ENCODE data around the gene NEURL1. TPM values are rescaled to one million over a fixed set of nuclear protein-coding genes. Genes with fewer than 3 reads are reported as not detected.
"Not testable (repeated sequence)": the region's sequence is repeated elsewhere in the genome, so short reads cannot be mapped to it uniquely, and the experiment has no call there.

NEURL1 gene
- total RNA-seq, 6 experiments from 2014 or later = 0.06 to 0.46 (median 0.27) TPM

DNA sequence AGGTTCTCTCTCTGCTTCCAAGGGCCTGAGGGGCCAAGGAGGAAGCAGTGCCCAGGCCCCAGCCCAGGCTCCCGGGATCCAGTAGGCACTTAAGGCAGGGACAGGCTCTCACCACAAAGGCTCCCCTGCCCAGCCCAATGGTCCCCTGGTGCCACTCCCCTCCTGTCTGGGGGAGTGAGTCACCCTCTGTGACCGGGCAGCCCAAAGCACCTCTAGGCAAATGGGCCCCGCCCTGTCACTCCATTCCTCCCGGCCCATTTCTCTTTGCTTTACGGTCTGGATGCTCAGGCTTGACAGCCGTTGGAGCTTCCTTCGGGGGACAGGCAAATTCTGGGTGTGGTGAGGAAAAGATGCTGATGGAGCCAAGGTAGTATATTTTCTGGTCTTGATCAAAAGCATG is 14.4 kb upstream of the NEURL1 start, which contains the start of gene CALHM3:
TSS of gene CALHM3 (minus strand) at position 106 of the 400 bp plus-strand sequence. CDS start 208 bp downstream, outside the sequence.
- Mint-ChIP-seq H3K27me3 (ENCODE audit: insufficient read depth) (peaks cover 3% of the 10 kb centered on the region), H3K4me3 (no peak within 1 kb of the TSS; the same call in 1 of the 2 replicates), H3K27ac (0 out of 2 replicates have a peak within 1 kb of the TSS, but pooled peaks have one; percentile 8), H3K9me3 (no peaks in the 10 kb centered on the region), H3K4me1 (ENCODE audit: low read depth) (peaks cover 34% of the 10 kb centered on the region), H3K36me3 (ENCODE audit: low read depth) (no peaks in the 10 kb centered on the region)
- TF ChIP-seq, protein P1, sequence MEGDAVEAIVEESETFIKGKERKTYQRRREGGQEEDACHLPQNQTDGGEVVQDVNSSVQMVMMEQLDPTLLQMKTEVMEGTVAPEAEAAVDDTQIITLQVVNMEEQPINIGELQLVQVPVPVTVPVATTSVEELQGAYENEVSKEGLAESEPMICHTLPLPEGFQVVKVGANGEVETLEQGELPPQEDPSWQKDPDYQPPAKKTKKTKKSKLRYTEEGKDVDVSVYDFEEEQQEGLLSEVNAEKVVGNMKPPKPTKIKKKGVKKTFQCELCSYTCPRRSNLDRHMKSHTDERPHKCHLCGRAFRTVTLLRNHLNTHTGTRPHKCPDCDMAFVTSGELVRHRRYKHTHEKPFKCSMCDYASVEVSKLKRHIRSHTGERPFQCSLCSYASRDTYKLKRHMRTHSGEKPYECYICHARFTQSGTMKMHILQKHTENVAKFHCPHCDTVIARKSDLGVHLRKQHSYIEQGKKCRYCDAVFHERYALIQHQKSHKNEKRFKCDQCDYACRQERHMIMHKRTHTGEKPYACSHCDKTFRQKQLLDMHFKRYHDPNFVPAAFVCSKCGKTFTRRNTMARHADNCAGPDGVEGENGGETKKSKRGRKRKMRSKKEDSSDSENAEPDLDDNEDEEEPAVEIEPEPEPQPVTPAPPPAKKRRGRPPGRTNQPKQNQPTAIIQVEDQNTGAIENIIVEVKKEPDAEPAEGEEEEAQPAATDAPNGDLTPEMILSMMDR (IDR thresholded peaks at IDR 0.05) = no peak
- peak; percentile 15 for DNase-seq

DNA sequence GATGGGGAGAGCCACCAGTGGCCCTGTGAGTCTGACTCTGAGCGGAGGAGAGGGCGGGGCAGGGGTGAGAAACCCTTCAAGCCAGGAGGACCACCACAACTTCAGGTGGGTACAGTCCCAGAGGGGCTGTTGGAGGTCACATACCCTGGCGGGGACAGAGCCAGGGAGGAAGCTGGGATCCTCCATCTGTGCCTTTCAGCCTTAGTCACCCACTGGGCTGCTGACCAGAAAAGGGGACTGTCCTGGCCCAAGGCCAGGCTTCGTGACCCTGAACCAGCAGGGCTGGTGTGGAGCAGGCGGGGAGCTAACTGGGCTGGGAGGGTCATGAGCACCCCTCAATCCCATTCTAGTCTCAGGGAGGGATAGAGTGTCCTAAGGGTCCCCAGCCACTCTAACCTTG is 13.0 kb upstream of the NEURL1 start:
- H3K4me1 Mint-ChIP-seq (ENCODE audit: low read depth) = peaks cover 36% of the 10 kb centered on the region
- H3K9me3 Mint-ChIP-seq = no peaks in the 10 kb centered on the region
- H3K27me3 Mint-ChIP-seq (ENCODE audit: insufficient read depth) = peaks cover 3% of the 10 kb centered on the region
- DNase-seq = peak; percentile 44
- H3K36me3 Mint-ChIP-seq (ENCODE audit: low read depth) = no peaks in the 10 kb centered on the region
- H3K27ac Mint-ChIP-seq = peak overlapping the region; percentile 73; the same call in 1 of the 2 replicates
- peak overlapping the region; percentile 34; the same call in 1 of the 2 replicates for H3K4me3 Mint-ChIP-seq
- TF ChIP-seq, protein P1 (IDR thresholded peaks at IDR 0.05) = no peak

DNA sequence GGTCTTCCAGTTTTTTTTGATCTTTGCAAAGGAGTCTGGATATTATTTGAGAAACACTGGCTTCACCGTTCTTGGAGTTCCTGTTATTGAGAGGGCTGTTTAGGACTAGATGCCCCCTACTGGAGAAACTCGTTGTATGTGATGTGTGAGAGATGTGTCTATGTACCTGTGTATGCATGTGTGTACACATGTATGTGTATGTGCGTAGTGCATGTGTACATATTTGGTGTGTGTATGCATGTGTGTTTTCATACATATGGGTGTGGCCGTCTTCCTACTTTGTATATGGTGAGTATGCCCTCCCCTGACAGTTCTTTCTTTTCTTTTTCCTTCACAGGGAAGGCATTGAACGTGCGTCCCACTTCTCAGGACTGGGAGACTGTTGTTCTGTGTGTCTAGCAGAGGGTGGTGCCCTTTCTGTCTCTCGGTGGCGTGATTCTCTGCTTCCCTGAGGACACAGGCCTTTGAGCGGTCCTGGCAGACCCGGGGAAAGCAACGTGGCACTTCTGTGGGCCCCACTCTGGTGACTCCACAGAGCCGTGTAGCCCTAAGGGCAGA is 11.5 kb upstream of the NEURL1 start:
- Mint-ChIP-seq H3K4me3 (no peak overlapping the region), H3K36me3 (ENCODE audit: low read depth) (no peaks in the 10 kb centered on the region), H3K27ac (peak overlapping the region; percentile 78), H3K4me1 (ENCODE audit: low read depth) (peaks cover 45% of the 10 kb centered on the region), H3K9me3 (no peaks in the 10 kb centered on the region), H3K27me3 (ENCODE audit: insufficient read depth) (peaks cover 3% of the 10 kb centered on the region)
- TF ChIP-seq, protein P1 (IDR thresholded peaks at IDR 0.05) = peak; percentile 85
- DNase-seq = peak; percentile 72

GRCh38 chr10:103486635-103487409 is 6.7 kb upstream of the NEURL1 start:
- not testable (repeated sequence) for DNase-seq; H3K4me3 Mint-ChIP-seq; H3K36me3 Mint-ChIP-seq (ENCODE audit: low read depth); H3K9me3 Mint-ChIP-seq; H3K27ac Mint-ChIP-seq; H3K27me3 Mint-ChIP-seq (ENCODE audit: insufficient read depth)
- H3K4me1 Mint-ChIP-seq (ENCODE audit: low read depth) = peaks cover 33% of the 10 kb centered on the region

DNA sequence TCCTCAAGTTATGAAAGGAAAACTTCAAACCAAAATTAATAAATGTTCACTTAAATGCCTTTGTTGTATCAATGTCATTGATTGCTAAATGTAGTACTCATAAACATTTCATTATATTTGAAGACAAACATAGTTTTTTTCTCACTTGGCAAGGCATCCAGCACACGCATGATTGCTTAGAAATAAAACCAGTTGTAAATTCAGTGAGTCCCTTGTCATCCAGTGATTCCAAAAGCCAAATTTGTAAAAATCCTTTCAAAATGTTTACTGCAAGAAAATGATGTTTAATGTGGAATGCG is 6.1 kb upstream of the NEURL1 start:
- H3K36me3 Mint-ChIP-seq (ENCODE audit: low read depth) = no peaks in the 10 kb centered on the region
- TF ChIP-seq, protein P1 (IDR thresholded peaks at IDR 0.05) = no peak
- H3K4me1 Mint-ChIP-seq (ENCODE audit: low read depth) = peaks cover 33% of the 10 kb centered on the region
- H3K27ac Mint-ChIP-seq = no peak overlapping the region
- no peaks in the 10 kb centered on the region for H3K9me3 Mint-ChIP-seq
- no peak for DNase-seq
- H3K4me3 Mint-ChIP-seq = no peak overlapping the region
- H3K27me3 Mint-ChIP-seq (ENCODE audit: insufficient read depth) = peaks cover 3% of the 10 kb centered on the region

GRCh38 chr10:103490986-103491314 is 2.6 kb upstream of the NEURL1 start:
- H3K9me3 Mint-ChIP-seq = no peaks in the 10 kb centered on the region
- peaks cover 22% of the 10 kb centered on the region for H3K27me3 Mint-ChIP-seq (ENCODE audit: insufficient read depth)
- no peaks in the 10 kb centered on the region for H3K36me3 Mint-ChIP-seq (ENCODE audit: low read depth)
- H3K27ac Mint-ChIP-seq = no peak overlapping the region; the same call in 1 of the 2 replicates
- no peak for DNase-seq
- TF ChIP-seq, protein P1 (IDR thresholded peaks at IDR 0.05) = no peak
- peaks cover 38% of the 10 kb centered on the region for H3K4me1 Mint-ChIP-seq (ENCODE audit: low read depth)
- H3K4me3 Mint-ChIP-seq = no peak overlapping the region
